ENCODE measurements around the gene SUDS3. TPM values are rescaled to one million over a fixed set of nuclear protein-coding genes. Genes with fewer than 3 reads are reported as not detected.

SUDS3 gene
- total RNA-seq, 1 donor from 2014 or later, result 28.5 TPM

DNA sequence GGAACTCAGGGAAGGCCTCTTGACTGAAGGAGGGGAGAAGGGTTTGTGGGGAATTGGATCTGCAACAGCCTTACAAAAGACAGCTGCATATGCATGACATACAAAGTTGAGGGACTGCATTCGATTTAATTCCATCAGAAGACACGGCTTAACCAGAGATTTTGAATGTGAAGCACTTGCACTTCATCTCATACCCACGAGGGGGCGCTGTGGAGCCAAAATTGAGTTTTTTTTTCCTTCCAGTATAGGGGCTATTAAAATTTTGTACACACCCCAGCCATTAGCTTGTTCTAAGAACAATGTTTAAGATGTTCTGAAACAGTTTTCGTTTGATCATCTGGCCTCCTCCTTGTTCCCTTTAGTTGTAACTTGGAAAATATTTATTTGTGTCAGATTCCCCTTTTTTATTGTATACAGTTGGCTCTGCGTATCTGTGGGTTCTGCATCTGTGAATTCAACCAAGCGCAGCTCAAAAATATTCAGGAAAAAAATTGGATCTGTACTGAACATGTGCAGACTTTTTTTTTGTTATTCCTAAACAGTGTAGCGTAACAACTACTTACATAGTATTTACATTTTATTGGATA, 1.6 kb downstream of the SUDS3 start:
- peaks cover 38% of the 10 kb centered on the region for H3K36me3 ChIP-seq
- TF ChIP-seq, protein P1, sequence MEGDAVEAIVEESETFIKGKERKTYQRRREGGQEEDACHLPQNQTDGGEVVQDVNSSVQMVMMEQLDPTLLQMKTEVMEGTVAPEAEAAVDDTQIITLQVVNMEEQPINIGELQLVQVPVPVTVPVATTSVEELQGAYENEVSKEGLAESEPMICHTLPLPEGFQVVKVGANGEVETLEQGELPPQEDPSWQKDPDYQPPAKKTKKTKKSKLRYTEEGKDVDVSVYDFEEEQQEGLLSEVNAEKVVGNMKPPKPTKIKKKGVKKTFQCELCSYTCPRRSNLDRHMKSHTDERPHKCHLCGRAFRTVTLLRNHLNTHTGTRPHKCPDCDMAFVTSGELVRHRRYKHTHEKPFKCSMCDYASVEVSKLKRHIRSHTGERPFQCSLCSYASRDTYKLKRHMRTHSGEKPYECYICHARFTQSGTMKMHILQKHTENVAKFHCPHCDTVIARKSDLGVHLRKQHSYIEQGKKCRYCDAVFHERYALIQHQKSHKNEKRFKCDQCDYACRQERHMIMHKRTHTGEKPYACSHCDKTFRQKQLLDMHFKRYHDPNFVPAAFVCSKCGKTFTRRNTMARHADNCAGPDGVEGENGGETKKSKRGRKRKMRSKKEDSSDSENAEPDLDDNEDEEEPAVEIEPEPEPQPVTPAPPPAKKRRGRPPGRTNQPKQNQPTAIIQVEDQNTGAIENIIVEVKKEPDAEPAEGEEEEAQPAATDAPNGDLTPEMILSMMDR (IDR thresholded peaks at IDR 0.05), result peak; percentile 98
- DNase-seq (peak; percentile 65), ATAC-seq (peak in 1 of 2 donors; percentile 13)
- peaks cover 35% of the 10 kb centered on the region for H3K4me1 ChIP-seq
- intact Hi-C loops (cut with DNase I), result loop anchor here (10.0 kb wide), 1 partner anchor 193 kb away; no protein-coding TSS in a partner anchor
- no peaks in the 10 kb centered on the region for H3K27me3 ChIP-seq (ENCODE audit: low read depth)
- no peaks in the 10 kb centered on the region for H3K9me3 ChIP-seq
- H3K27ac ChIP-seq, result peak overlapping the region; percentile 98
- peak overlapping the region; percentile 95 for H3K4me3 ChIP-seq

DNA sequence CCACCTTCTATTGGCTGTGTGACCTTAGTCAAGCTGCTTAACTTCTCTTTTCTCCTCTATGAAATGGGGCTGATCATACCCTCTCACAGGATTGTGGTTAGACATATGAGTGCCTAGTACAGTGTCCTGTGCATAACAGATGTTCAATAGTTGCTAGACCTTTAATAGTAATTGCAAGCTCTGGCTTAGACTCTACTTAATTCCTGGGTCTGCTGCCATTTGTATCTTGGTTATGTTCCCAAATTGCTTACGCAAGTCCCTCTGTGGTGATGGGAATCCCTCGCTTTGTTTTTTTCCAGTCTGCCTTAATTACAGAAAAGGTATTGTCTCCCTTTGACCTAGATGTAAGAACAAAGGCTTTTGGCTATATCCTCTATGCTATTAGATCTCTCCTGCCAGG, 15.1 kb downstream of the SUDS3 start:
- no peak overlapping the region for H3K4me3 ChIP-seq

DNA sequence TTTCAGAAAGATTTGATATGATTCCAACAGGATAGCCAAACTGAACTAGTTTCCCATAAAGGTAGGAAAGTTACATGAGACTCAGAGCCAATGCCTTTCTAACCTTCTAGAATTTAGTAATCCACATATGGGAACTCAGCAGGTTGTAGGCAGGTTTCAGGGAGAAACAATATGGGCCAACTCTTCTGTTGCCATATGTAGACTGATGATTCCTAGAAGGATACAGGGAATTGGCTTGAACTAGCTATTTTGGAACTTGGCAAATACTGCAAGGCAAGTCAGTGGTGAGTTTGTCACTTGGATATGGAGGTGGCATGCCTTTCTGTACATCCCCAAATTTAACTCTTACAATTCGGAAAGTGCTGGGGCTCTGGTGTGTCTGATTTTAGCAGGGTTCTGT, 15.5 kb downstream of the SUDS3 start:
- no peak overlapping the region for H3K4me3 ChIP-seq
- no peak overlapping the region for H3K27ac ChIP-seq
- no peaks in the 10 kb centered on the region for H3K27me3 ChIP-seq (ENCODE audit: low read depth)
- H3K9me3 ChIP-seq, result no peaks in the 10 kb centered on the region
- no peaks in the 10 kb centered on the region for H3K4me1 ChIP-seq
- intact Hi-C loops (cut with DNase I), result no loop called here
- ATAC-seq (no peak), DNase-seq (no peak)
- peaks cover 97% of the 10 kb centered on the region for H3K36me3 ChIP-seq
- TF ChIP-seq, protein P1 (IDR thresholded peaks at IDR 0.05), result no peak

More for the DNA sequence above, 15.1 kb downstream of the SUDS3 start:
- Histone ChIP-seq H3K27me3 (ENCODE audit: low read depth) (no peaks in the 10 kb centered on the region), H3K36me3 (peaks cover 97% of the 10 kb centered on the region), H3K27ac (no peak overlapping the region), H3K4me1 (no peaks in the 10 kb centered on the region), H3K9me3 (no peaks in the 10 kb centered on the region)
- DNase-seq (no peak), ATAC-seq (no peak)
- TF ChIP-seq, protein P1 (IDR thresholded peaks at IDR 0.05), result no peak
- intact Hi-C loops (cut with DNase I), result no loop called here

DNA sequence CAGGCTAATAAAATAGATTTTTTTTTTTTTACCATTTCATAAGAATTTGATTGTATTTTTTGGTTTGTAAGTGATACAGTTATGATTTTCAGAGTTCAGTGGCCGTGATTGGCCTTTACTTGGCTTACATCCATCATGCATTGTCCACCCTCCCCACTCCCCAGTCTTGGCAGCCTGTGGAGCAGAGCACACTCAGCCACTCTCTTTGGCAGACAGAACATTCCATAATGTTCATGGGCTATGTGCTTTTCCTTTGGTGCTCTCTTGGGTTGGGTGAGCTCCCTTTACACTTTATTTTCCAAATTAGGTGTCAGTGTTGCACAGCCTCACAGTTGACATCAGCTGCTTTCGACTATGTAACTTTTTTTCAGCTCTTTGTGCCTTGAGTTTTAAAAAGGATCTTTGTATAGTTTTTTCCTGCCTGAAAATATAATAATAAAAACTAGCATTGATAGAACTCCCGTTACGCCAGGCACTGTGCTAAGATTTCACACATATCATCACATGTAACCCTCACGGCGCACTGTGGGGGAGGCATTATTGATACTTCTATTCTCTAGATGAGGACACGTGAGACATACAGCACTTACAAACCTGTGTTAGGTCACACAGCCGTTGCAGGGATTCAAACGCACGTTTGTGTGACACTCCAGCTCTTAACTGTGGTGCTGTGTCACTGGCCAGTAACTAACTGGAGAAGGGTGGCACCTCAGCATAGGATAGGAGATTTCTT, 21.5 kb downstream of the SUDS3 start:
- Histone ChIP-seq H3K27me3 (ENCODE audit: low read depth) (no peaks in the 10 kb centered on the region), H3K36me3 (peaks cover 98% of the 10 kb centered on the region), H3K27ac (no peak overlapping the region), H3K4me1 (no peaks in the 10 kb centered on the region), H3K4me3 (no peak overlapping the region), H3K9me3 (no peaks in the 10 kb centered on the region)
- ATAC-seq (no peak), DNase-seq (no peak)
- TF ChIP-seq, protein P1 (IDR thresholded peaks at IDR 0.05), result no peak
- intact Hi-C loops (cut with DNase I), result no loop called here

DNA sequence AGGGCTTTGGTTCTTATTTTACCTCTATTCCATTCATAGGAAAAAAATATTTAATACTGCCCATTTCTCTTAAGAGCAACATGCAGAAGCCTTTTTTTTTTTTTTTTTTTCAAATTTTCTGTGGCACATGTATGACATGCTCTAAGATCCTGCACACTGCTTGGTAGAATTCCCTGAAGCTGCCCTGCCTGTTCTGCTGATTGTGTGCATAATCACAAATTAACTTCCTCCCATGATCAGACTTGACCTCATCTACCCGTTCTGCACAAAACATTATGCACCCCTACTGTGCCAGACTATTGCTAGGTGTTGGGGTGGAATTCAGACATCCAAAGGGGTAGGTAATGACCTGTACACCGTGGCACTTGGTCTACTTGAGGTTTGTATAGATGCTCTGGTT, 22.2 kb downstream of the SUDS3 start:
- H3K36me3 ChIP-seq, result peaks cover 98% of the 10 kb centered on the region
- no peaks in the 10 kb centered on the region for H3K27me3 ChIP-seq (ENCODE audit: low read depth)
- ATAC-seq (peak in 1 of 2 donors; percentile 10), DNase-seq (no peak)
- no peak overlapping the region for H3K27ac ChIP-seq
- intact Hi-C loops (cut with DNase I), result no loop called here
- TF ChIP-seq, protein P1 (IDR thresholded peaks at IDR 0.05), result no peak
- no peak overlapping the region for H3K4me3 ChIP-seq
- no peaks in the 10 kb centered on the region for H3K9me3 ChIP-seq
- no peaks in the 10 kb centered on the region for H3K4me1 ChIP-seq
